CD4-positive, alpha-beta T cell treated with Interleukin-21 for 1 hour (primary cell): ENCODE data around the gene FOXN1.
"Not testable (repeated sequence)": the region's sequence is repeated elsewhere in the genome, so short reads cannot be mapped to it uniquely, and the experiment has no call there.

ENCODE experiments used
- DNase-seq: peaks from one replicate; pipeline ENCODE4 v3.0.0-alpha.2; 2020

The FOXN1 gene

GRCh38 chr17:28501421-28502284 lies 4.5 kb upstream of the FOXN1 start:
- DNase-seq: no peak

- DNase-seq: no peak
Observed at GRCh38 chr17:28503420-28503819, 2.7 kb upstream of the FOXN1 start.

- DNase-seq: no peak
Observed at GRCh38 chr17:28506763-28507487, 777 bp downstream of the FOXN1 start.

GRCh38 chr17:28507567-28508203 lies 1.5 kb downstream of the FOXN1 start:
- DNase-seq: no peak

- DNase-seq: no peak
Observed at GRCh38 chr17:28508211-28508724, 2.1 kb downstream of the FOXN1 start.

GRCh38 chr17:28509789-28510188 lies 3.6 kb downstream of the FOXN1 start:
- DNase-seq: no peak

GRCh38 chr17:28511858-28512461 lies 5.8 kb downstream of the FOXN1 start:
- no peak for DNase-seq

GRCh38 chr17:28513476-28513875 lies 7.3 kb downstream of the FOXN1 start:
- no peak for DNase-seq

- no peak for DNase-seq
Observed at GRCh38 chr17:28514561-28515002, 8.4 kb downstream of the FOXN1 start.

- DNase-seq: no peak
Observed at GRCh38 chr17:28515518-28515917, 9.4 kb downstream of the FOXN1 start.

- DNase-seq: no peak
Observed at GRCh38 chr17:28518132-28518531, 12.0 kb downstream of the FOXN1 start.

GRCh38 chr17:28518578-28518977 lies 12.4 kb downstream of the FOXN1 start:
- no peak for DNase-seq

GRCh38 chr17:28519236-28519635 lies 13.1 kb downstream of the FOXN1 start:
- no peak for DNase-seq

- no peak for DNase-seq
Observed at GRCh38 chr17:28520687-28521086, 14.5 kb downstream of the FOXN1 start.

GRCh38 chr17:28521311-28522085 lies 15.3 kb downstream of the FOXN1 start:
- no peak for DNase-seq

GRCh38 chr17:28522281-28522680 lies 16.1 kb downstream of the FOXN1 start:
- DNase-seq: not testable (repeated sequence)

- DNase-seq: no peak
Observed at GRCh38 chr17:28523186-28523585, 17.0 kb downstream of the FOXN1 start.

- DNase-seq: no peak
Observed at GRCh38 chr17:28523876-28524275, 17.7 kb downstream of the FOXN1 start.

- no peak for DNase-seq
Observed at GRCh38 chr17:28524476-28525424, 18.6 kb downstream of the FOXN1 start.

GRCh38 chr17:28526381-28526780 lies 20.2 kb downstream of the FOXN1 start:
- no peak for DNase-seq

GRCh38 chr17:28527181-28527681 lies 21.1 kb downstream of the FOXN1 start:
- DNase-seq: no peak
